H1 (cell line): ENCODE data around the gene POLR3F. TPM values are rescaled to one million over a fixed set of nuclear protein-coding genes. Genes with fewer than 3 reads are reported as not detected.

Experiments used
- CTCF ChIA-PET: fragments of 300-600 bp; sonication (Branson Sonifier 250); formaldehyde crosslinking; loops from one replicate; lab custom pipeline; 2021; ENCODE audit not compliant: partially characterized antibody; lab: Charles Lee
- POLR2A ChIA-PET: fragments of 300-600 bp; sonication (Branson Sonifier 250); formaldehyde crosslinking; loops from one replicate; lab custom pipeline; 2021; ENCODE audit warnings: inconsistent platforms; ENCODE audit not compliant: partially characterized antibody; lab: Charles Lee
- DNase-seq, 2 experiments: peaks; one replicate each; pipeline versions ENCODE4 v3.0.0 to v3.0.0-alpha.2; 2010 to 2022; ENCODE audit warnings: low spot score in 2 of 2, low read depth in 1 of 2, mixed read lengths in 1 of 2
- FAIRE-seq: peaks from 2 replicates; lab custom pipeline; 2011; peaks lifted over from hg19 to GRCh38; lab: Jason Lieb, UNC
- H2AFZ ChIP-seq: 2 replicates; pipeline ENCODE4 v1.8.1; 2012; ENCODE audit warnings: low read length, inconsistent platforms
- H2AK5ac ChIP-seq: 2 replicates; pipeline ENCODE4 v1.6.1; 2013; ENCODE audit warnings: low read depth, low read length
- H2BK120ac ChIP-seq: replicated peaks from 2 replicates; pipeline ENCODE3; 2013; ENCODE audit warnings: low read depth, low read length, inconsistent platforms
- H2BK12ac ChIP-seq: 2 replicates; pipeline ENCODE4 v1.6.1; 2013; ENCODE audit warnings: low read depth, low read length
- H2BK15ac ChIP-seq: 2 replicates; pipeline ENCODE4 v1.6.1; 2013; ENCODE audit warnings: low read length
- H2BK20ac ChIP-seq: 2 replicates; pipeline ENCODE4 v1.6.1; 2013; ENCODE audit warnings: low read length
- H2BK5ac ChIP-seq: 2 replicates; pipeline ENCODE4 v1.6.1; 2013; ENCODE audit warnings: low read depth, low read length
- H3K14ac ChIP-seq: 2 replicates; pipeline ENCODE4 v1.6.1; 2013; ENCODE audit warnings: inconsistent platforms; ENCODE audit not compliant: insufficient read length
- H3K18ac ChIP-seq: 2 replicates; pipeline ENCODE4 v1.6.1; 2013; ENCODE audit warnings: low read length; ENCODE audit errors: extremely low read depth
- H3K23ac ChIP-seq: 2 replicates; pipeline ENCODE4 v1.6.1; 2013; ENCODE audit warnings: inconsistent platforms; ENCODE audit not compliant: insufficient read length
- H3K23me2 ChIP-seq: 2 replicates; pipeline ENCODE4 v1.6.1; 2013; ENCODE audit warnings: low read depth, low read length
- H3K27ac ChIP-seq: 2 replicates; pipeline ENCODE4 v1.6.1; 2011; ENCODE audit warnings: low read depth, low read length, inconsistent platforms
- H3K27me3 ChIP-seq, 4 experiments: replicated peaks in 1 of 4; 1 replicate in 1 of 4; 2 replicates in 3 of 4; pipeline versions ENCODE4 v1.6.1 to v1.8.1; 2011 to 2013; ENCODE audit warnings: low read length in 3 of 4, mild to moderate bottlenecking in 3 of 4, inconsistent platforms in 2 of 4, mixed read lengths in 2 of 4, moderate library complexity in 1 of 4; ENCODE audit not compliant: control insufficient read depth in 3 of 4, insufficient read depth in 3 of 4; ENCODE audit errors: extremely low read depth in 1 of 4
- H3K36me3 ChIP-seq, 4 experiments: 2 replicates each; pipeline versions ENCODE4 v1.6.1 to v1.8.1; 2011 to 2013; ENCODE audit warnings: mild to moderate bottlenecking in 4 of 4, low read length in 3 of 4, moderate library complexity in 2 of 4, control low read depth in 1 of 4, inconsistent platforms in 1 of 4; ENCODE audit not compliant: insufficient read depth in 4 of 4, control insufficient read depth in 2 of 4
- H3K4ac ChIP-seq: replicated peaks from 2 replicates; pipeline ENCODE3; 2013; ENCODE audit warnings: low read length, low read depth, mixed read lengths, inconsistent platforms; ENCODE audit not compliant: insufficient read length
- H3K4me1 ChIP-seq, 4 experiments: replicated peaks in 1 of 4; 1 replicate in 1 of 4; 2 replicates in 3 of 4; pipeline versions ENCODE4 v1.6.1 to v1.8.1; 2011 to 2013; ENCODE audit warnings: low read length in 3 of 4, inconsistent platforms in 2 of 4, mixed read lengths in 1 of 4; ENCODE audit not compliant: insufficient read depth in 4 of 4, control insufficient read depth in 3 of 4
- H3K4me2 ChIP-seq, 2 experiments: 2 replicates each; pipeline versions ENCODE4 v1.6.1 to v1.8.1; 2011 to 2013; ENCODE audit warnings: low read depth in 2 of 2, low read length in 2 of 2, control low read depth in 1 of 2, inconsistent platforms in 1 of 2, mild to moderate bottlenecking in 1 of 2; ENCODE audit not compliant: insufficient read depth in 1 of 2
- H3K4me3 ChIP-seq, 4 experiments: fragments of 200-600, 300-600 bp in 1 of 4; sonication (generic), shearing (Covaris generic), sonication (Bioruptor Twin) in 1 of 4; 2 replicates each; pipeline versions ENCODE4 v1.5.1 to v1.8.1; 2011 to 2016; ENCODE audit warnings: low read length in 4 of 4, low read depth in 3 of 4, control low read depth in 2 of 4, inconsistent platforms in 2 of 4, mild to moderate bottlenecking in 2 of 4, mixed read lengths in 1 of 4, moderate library complexity in 1 of 4; ENCODE audit not compliant: insufficient read depth in 2 of 4; ENCODE audit errors: extremely low read depth in 1 of 4
- H3K56ac ChIP-seq: replicated peaks from 2 replicates; pipeline ENCODE3; 2013; ENCODE audit warnings: low read depth, mild to moderate bottlenecking, mixed read lengths, low read length, inconsistent platforms; ENCODE audit not compliant: insufficient read length
- H3K79me1 ChIP-seq: 2 replicates; pipeline ENCODE4 v1.6.1; 2013; ENCODE audit warnings: low read depth, low read length, control low read depth
- H3K79me2 ChIP-seq, 2 experiments: 2 replicates each; pipeline versions ENCODE4 v1.6.1 to v1.8.1; 2012 to 2013; ENCODE audit warnings: low read length in 2 of 2, mild to moderate bottlenecking in 2 of 2, inconsistent platforms in 1 of 2; ENCODE audit not compliant: insufficient read depth in 2 of 2, control insufficient read depth in 1 of 2
- H3K9ac ChIP-seq, 4 experiments: replicated peaks in 1 of 4; 1 replicate in 1 of 4; 2 replicates in 3 of 4; pipeline versions ENCODE4 v1.6.1 to v1.8.1; 2011 to 2013; ENCODE audit warnings: low read depth in 3 of 4, low read length in 3 of 4, control low read depth in 2 of 4, mild to moderate bottlenecking in 2 of 4, moderate library complexity in 2 of 4, inconsistent platforms in 1 of 4; ENCODE audit errors: extremely low read depth in 1 of 4
- H3K9me3 ChIP-seq, 2 experiments: 2 replicates each; pipeline versions ENCODE4 v1.6.1 to v1.8.1; 2012 to 2013; ENCODE audit warnings: mild to moderate bottlenecking in 2 of 2, moderate library complexity in 2 of 2, control low read depth in 1 of 2, inconsistent platforms in 1 of 2, low read depth in 1 of 2, low read length in 1 of 2, mixed read lengths in 1 of 2; ENCODE audit not compliant: insufficient read depth in 2 of 2
- H4K20me1 ChIP-seq, 2 experiments: replicated peaks in 1 of 2; 2 replicates each; pipeline versions ENCODE3 to v1.8.1; 2011 to 2013; ENCODE audit warnings: inconsistent platforms in 2 of 2, low read length in 2 of 2, mild to moderate bottlenecking in 1 of 2; ENCODE audit not compliant: insufficient read depth in 2 of 2, control insufficient read depth in 1 of 2
- H4K5ac ChIP-seq: 2 replicates; pipeline ENCODE4 v1.6.1; 2013; ENCODE audit warnings: low read length, low read depth, mixed read lengths, inconsistent platforms; ENCODE audit not compliant: insufficient read length
- H4K8ac ChIP-seq: 2 replicates; pipeline ENCODE4 v1.8.0; 2013; ENCODE audit warnings: mild to moderate bottlenecking, moderate library complexity, low read length, inconsistent platforms; ENCODE audit not compliant: insufficient read depth; ENCODE audit errors: extremely low read depth
- H4K91ac ChIP-seq: replicated peaks from 2 replicates; pipeline ENCODE3; 2013; ENCODE audit warnings: low read length, mixed read lengths, inconsistent platforms; ENCODE audit not compliant: insufficient read length
- CBX8 ChIP-seq: fragments of 300-800, 300-1000 bp; sonication (generic); IDR thresholded peaks from 2 replicates; pipeline ENCODE4 v1.7.1; 2016; ENCODE audit warnings: low read depth, low read length, borderline replicate concordance
- HDAC2 ChIP-seq, 2 experiments: fragments of 300-600 bp in 1 of 2; sonication (generic) in 1 of 2; IDR thresholded peaks; 2 replicates each; pipeline ENCODE4 v1.6.1; 2011 to 2012; ENCODE audit warnings: low read depth in 2 of 2, low read length in 2 of 2, mild to moderate bottlenecking in 2 of 2, moderate library complexity in 2 of 2, borderline replicate concordance in 1 of 2, inconsistent platforms in 1 of 2
- HDAC6 ChIP-seq: IDR thresholded peaks from one replicate; pipeline ENCODE4 v1.7.1; 2012; ENCODE audit warnings: low read depth, mild to moderate bottlenecking, inconsistent platforms, low read length, moderate library complexity
- JUN ChIP-seq: IDR thresholded peaks from 2 replicates; pipeline ENCODE4 v1.6.1; 2011; ENCODE audit warnings: low read depth, mild to moderate bottlenecking, improper control_type of control experiment, low read length
- MAFK ChIP-seq: IDR thresholded peaks from 2 replicates; pipeline ENCODE4 v1.6.1; 2012; ENCODE audit warnings: low read depth, mild to moderate bottlenecking, improper control_type of control experiment, low read length
- POLR2AphosphoS5 ChIP-seq: IDR thresholded peaks from 2 replicates; pipeline ENCODE4 v1.6.1; 2011; ENCODE audit warnings: low read depth, low read length
- RFX5 ChIP-seq: IDR thresholded peaks from 2 replicates; pipeline ENCODE4 v1.6.1; 2011; ENCODE audit warnings: low read depth, low read length, improper control_type of control experiment, borderline replicate concordance
- SUZ12 ChIP-seq: fragments of 200-600 bp; sonication (generic); IDR thresholded peaks from 2 replicates; pipeline ENCODE4 v1.6.1; 2012; ENCODE audit warnings: mild to moderate bottlenecking, inconsistent platforms, low read length, moderate library complexity, mixed read lengths
- WGBS, 2 experiments: shearing (Covaris generic) in 1 of 2; methylation state at CpG; one replicate each; pipeline versions ENCODE4 v1.1.6 to v1.1.7; 2013 to 2015; ENCODE audit warnings: low lambda C conversion rate in 2 of 2, mixed read lengths in 2 of 2, inconsistent platforms in 1 of 2, low coverage in 1 of 2, missing lambda C conversion rate in 1 of 2; ENCODE audit not compliant: insufficient replicate concordance in 2 of 2, insufficient coverage in 1 of 2, insufficient read length in 1 of 2; ENCODE audit errors: extremely low coverage in 1 of 2, missing lambda C conversion rate in 1 of 2; 5-methylcytosine and 5-hydroxymethylcytosine counted together
- polyA plus RNA-seq, 7 experiments: library from polyadenylated mRNA; depleted of rRNA in 3 of 7; stranded (reverse) in 5 of 7; unstranded in 2 of 7; fragments of >200 nt in 5 of 7; fragments of 200-250 nt in 2 of 7; gene quantifications; 1 replicate in 5 of 7; 2 replicates in 1 of 7; 4 replicates in 1 of 7; pipeline versions ENCODE4 v1.2.1 to v1.2.3, GENCODE V29; 2011 to 2013; ENCODE audit warnings: missing spikeins in 2 of 7, mixed read lengths in 2 of 7
- total RNA-seq: library from RNA; stranded (reverse); fragmentation: NEBNext Ultra II Directional; extraction: Animal tissue kit (Norgen Biotek cat#: 25700); gene quantifications from 2 replicates; pipeline ENCODE4 v1.2.1, GENCODE V29; 2021

The POLR3F gene
- total and polyA plus RNA-seq, 2 of the 8 experiments (the other 6 are each of a cell fraction or from before 2014, with no cell fraction given): 5.7 to 14.0 TPM

- H3K79me1 ChIP-seq: no peaks in the 10 kb centered on the region
- no peaks in the 10 kb centered on the region for H3K79me2 ChIP-seq
- H2BK12ac ChIP-seq: no peak overlapping the region
- WGBS, 2 experiments: 89% methylated on average over 2 of the region's 2 CpGs; no CpG with 5 or more reads in 1 of the 2 experiments
- no peak overlapping the region for H2BK20ac ChIP-seq
- no peaks in the 10 kb centered on the region for H3K36me3 ChIP-seq
- H2BK15ac ChIP-seq: no peak overlapping the region
- FAIRE-seq: no peak
- no peaks in the 10 kb centered on the region for H3K9me3 ChIP-seq
- H4K20me1 ChIP-seq: no peaks in the 10 kb centered on the region
- H3K14ac ChIP-seq: no peak overlapping the region
- TF ChIP-seq POLR2AphosphoS5: no peak
- TF ChIP-seq RFX5: no peak
- TF ChIP-seq SUZ12: no peak
- TF ChIP-seq CBX8: no peak
- TF ChIP-seq MAFK: no peak
- TF ChIP-seq HDAC2 (IDR thresholded peaks at IDR 0.05; ENCODE audit: borderline replicate concordance in 1 of 2, low read depth in 2 of 2, low read length in 2 of 2): no peak
- TF ChIP-seq HDAC6: no peak
- TF ChIP-seq JUN: no peak
- H3K23me2 ChIP-seq: no peaks in the 10 kb centered on the region
- ChIA-PET POLR2A (no interaction called here), CTCF (interaction anchor here (2.3 kb wide), 1 partner anchor 13 kb away, joined by 5 read pairs; no protein-coding TSS in a partner anchor)
- no peak overlapping the region for H3K27ac ChIP-seq
- no peak overlapping the region for H3K56ac ChIP-seq
- H4K8ac ChIP-seq: no peak overlapping the region
- H2BK120ac ChIP-seq: no peak overlapping the region
- no peak overlapping the region for H4K5ac ChIP-seq
- no peaks in the 10 kb centered on the region for H3K4me1 ChIP-seq
- no peak overlapping the region for H2AFZ ChIP-seq
- H3K18ac ChIP-seq: no peak overlapping the region
- H2BK5ac ChIP-seq: no peak overlapping the region
- no peak overlapping the region for H3K4ac ChIP-seq
- no peak overlapping the region for H4K91ac ChIP-seq
- H3K4me3 ChIP-seq: no peak overlapping the region
- H3K23ac ChIP-seq: no peak overlapping the region
- no peak overlapping the region for H2AK5ac ChIP-seq
- no peak overlapping the region for H3K9ac ChIP-seq
- H3K27me3 ChIP-seq: no peaks in the 10 kb centered on the region
- H3K4me2 ChIP-seq: no peak overlapping the region
- DNase-seq: no peak
These were observed 40.0 kb upstream of the POLR3F start for GRCh38 chr20:18427214-18427613.
